ENCODE measurements around the gene SRGAP2B.
"Not testable (repeated sequence)": the region's sequence is repeated elsewhere in the genome, so short reads cannot be mapped to it uniquely, and the experiment has no call there.

DNA sequence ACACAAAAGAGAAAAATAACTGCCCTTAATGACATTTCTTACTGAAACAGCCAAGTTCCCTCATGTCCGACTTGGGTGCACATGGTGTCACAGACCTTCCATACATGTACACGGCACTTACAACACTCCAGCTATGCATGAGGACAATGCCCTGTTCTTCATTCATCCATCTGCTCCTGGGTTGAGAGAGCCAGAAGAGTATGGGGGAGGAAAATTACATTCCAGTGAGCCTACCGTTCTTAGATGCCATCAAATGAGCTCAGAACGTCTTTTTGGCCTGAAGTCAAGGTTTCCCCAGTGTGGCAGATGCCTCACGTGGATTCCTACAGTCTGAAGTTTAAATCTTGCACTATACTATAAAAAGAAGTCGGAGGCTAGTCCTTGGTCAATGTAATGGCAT, 194.3 kb downstream of the SRGAP2B start:
- TF ChIP-seq EZH2 (IDR thresholded peaks at IDR 0.05); POLR2AphosphoS5 (IDR thresholded peaks at IDR 0.05; ENCODE audit: borderline replicate concordance, low read depth, low read length): not testable (repeated sequence)

All from SK-N-MC (cell line).